Natural killer cell (primary cell): ENCODE data around the gene TBCA. TPM values are rescaled to one million over a fixed set of nuclear protein-coding genes. Genes with fewer than 3 reads are reported as not detected.
A peak's percentile ranks its signal among the peaks of the same experiment; 100 is the strongest.
"Not testable (repeated sequence)": the region's sequence is repeated elsewhere in the genome, so short reads cannot be mapped to it uniquely, and the experiment has no call there.

ENCODE experiments used
- ATAC-seq, 3 donors: fragments of 150-1000 bp in 2 of 3; fragments of 200-7000 bp in 1 of 3; cut with Tn5 transposase; 1 replicate in 1 of 3; 2 replicates in 2 of 3; pipeline ENCODE4 v1.10.0; 2021; ENCODE audit warnings: mild to moderate bottlenecking in 2 of 3, moderate library complexity in 2 of 3
- DNase-seq, 2 donors: peaks; one replicate each; pipeline versions ENCODE4 v3.0.0 to v3.0.0-alpha.2; 2013 to 2021; ENCODE audit warnings: mixed read lengths in 1 of 2
- H3K27ac ChIP-seq: one replicate; pipeline ENCODE4 v1.5.1; 2013; ENCODE audit warnings: mild to moderate bottlenecking, low read length
- H3K27me3 ChIP-seq: one replicate; pipeline ENCODE4 v1.6.1; 2013; ENCODE audit warnings: low read length; ENCODE audit not compliant: control insufficient read depth, insufficient read depth
- H3K36me3 ChIP-seq: one replicate; pipeline ENCODE4 v1.6.1; 2013; ENCODE audit warnings: low read length; ENCODE audit not compliant: control insufficient read depth, insufficient read depth
- H3K4me1 ChIP-seq: one replicate; pipeline ENCODE4 v1.6.1; 2013; ENCODE audit warnings: low read length; ENCODE audit not compliant: control insufficient read depth, insufficient read depth
- H3K4me3 ChIP-seq: one replicate; pipeline ENCODE4 v1.5.1; 2013; ENCODE audit warnings: low read length
- H3K9me3 ChIP-seq: one replicate; pipeline ENCODE4 v1.6.1; 2013; ENCODE audit warnings: low read length; ENCODE audit not compliant: control insufficient read depth, insufficient read depth
- H3K27ac Mint-ChIP-seq, 2 donors: one replicate each; pipeline ENCODE4 v1.8.0; 2022; ENCODE audit warnings: mild to moderate bottlenecking in 2 of 2, mixed read lengths in 2 of 2, moderate library complexity in 1 of 2
- H3K27me3 Mint-ChIP-seq, 2 donors: one replicate each; pipeline ENCODE4 v1.8.0; 2022; ENCODE audit warnings: low read depth in 2 of 2, mixed read lengths in 2 of 2
- H3K36me3 Mint-ChIP-seq: one replicate; pipeline ENCODE4 v1.8.0; 2022; ENCODE audit warnings: mixed read lengths
- H3K4me1 Mint-ChIP-seq, 2 donors: one replicate each; pipeline ENCODE4 v1.8.0; 2022; ENCODE audit warnings: mixed read lengths in 2 of 2
- H3K4me3 Mint-ChIP-seq: one replicate; pipeline ENCODE4 v1.8.0; 2022; ENCODE audit warnings: mild to moderate bottlenecking, moderate library complexity, mixed read lengths
- H3K9me3 Mint-ChIP-seq, 2 donors: one replicate each; pipeline ENCODE4 v1.8.0; 2022; ENCODE audit warnings: mixed read lengths in 2 of 2
- WGBS: methylation state at CpG from one replicate; pipeline ENCODE4 v1.1.7; 2013; ENCODE audit warnings: missing lambda C conversion rate; ENCODE audit not compliant: insufficient coverage; 5-methylcytosine and 5-hydroxymethylcytosine counted together
- intact Hi-C: fragments of 100-400 bp; cut with micrococcal nuclease; formaldehyde crosslinking; loops from one replicate; pipeline ENCODE4 v1.14.2; 2022
- total RNA-seq, 4 donors: library from RNA; stranded (reverse); fragments of 120-200 nt in 1 of 4; gene quantifications; one replicate each; pipeline versions ENCODE4 v1.2.3 to v1.2.4, GENCODE V29; 2013 to 2022
- TF ChIP-seq, protein P1 (sequence below): fragments of 200-600 bp; IDR thresholded peaks from one replicate; pipeline ENCODE4 v1.8.0; 2022; ENCODE audit warnings: antibody characterized with exemption

Gene TBCA
- total RNA-seq, 3 donors from 2014 or later (not counting 1 experiment from before 2014, with no cell fraction given) = 65.0 to 72.3 (median 70.7) TPM

- Mint-ChIP-seq H3K4me3 (no peak overlapping the region), H3K4me1 (peaks cover 7% of the 10 kb centered on the region in 2 donors), H3K36me3 (peaks cover 15% of the 10 kb centered on the region), H3K27ac (no peak overlapping the region), H3K27me3 (no peaks in the 10 kb centered on the region), H3K9me3 (no peaks in the 10 kb centered on the region)
- Histone ChIP-seq H3K9me3 (no peaks in the 10 kb centered on the region), H3K4me1 (no peaks in the 10 kb centered on the region), H3K27ac (no peak overlapping the region), H3K36me3 (peaks cover 32% of the 10 kb centered on the region), H3K27me3 (no peaks in the 10 kb centered on the region), H3K4me3 (no peak overlapping the region)
- DNase-seq = no peak
- intact Hi-C loops = no loop called here
- ATAC-seq = no peak
- TF ChIP-seq, protein P1, sequence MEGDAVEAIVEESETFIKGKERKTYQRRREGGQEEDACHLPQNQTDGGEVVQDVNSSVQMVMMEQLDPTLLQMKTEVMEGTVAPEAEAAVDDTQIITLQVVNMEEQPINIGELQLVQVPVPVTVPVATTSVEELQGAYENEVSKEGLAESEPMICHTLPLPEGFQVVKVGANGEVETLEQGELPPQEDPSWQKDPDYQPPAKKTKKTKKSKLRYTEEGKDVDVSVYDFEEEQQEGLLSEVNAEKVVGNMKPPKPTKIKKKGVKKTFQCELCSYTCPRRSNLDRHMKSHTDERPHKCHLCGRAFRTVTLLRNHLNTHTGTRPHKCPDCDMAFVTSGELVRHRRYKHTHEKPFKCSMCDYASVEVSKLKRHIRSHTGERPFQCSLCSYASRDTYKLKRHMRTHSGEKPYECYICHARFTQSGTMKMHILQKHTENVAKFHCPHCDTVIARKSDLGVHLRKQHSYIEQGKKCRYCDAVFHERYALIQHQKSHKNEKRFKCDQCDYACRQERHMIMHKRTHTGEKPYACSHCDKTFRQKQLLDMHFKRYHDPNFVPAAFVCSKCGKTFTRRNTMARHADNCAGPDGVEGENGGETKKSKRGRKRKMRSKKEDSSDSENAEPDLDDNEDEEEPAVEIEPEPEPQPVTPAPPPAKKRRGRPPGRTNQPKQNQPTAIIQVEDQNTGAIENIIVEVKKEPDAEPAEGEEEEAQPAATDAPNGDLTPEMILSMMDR = no peak
These were observed 66.8 kb downstream of the TBCA start for GRCh38 chr5:77709340-77709739.

- H3K27ac Mint-ChIP-seq = no peak overlapping the region
- Histone ChIP-seq H3K36me3 (peaks cover 42% of the 10 kb centered on the region), H3K9me3 (no peaks in the 10 kb centered on the region), H3K4me3 (no peak overlapping the region), H3K27me3 (no peaks in the 10 kb centered on the region), H3K4me1 (no peaks in the 10 kb centered on the region), H3K27ac (no peak overlapping the region)
- WGBS = 100% methylated on average over 1 of the region's 2 CpGs
- peaks cover 15% of the 10 kb centered on the region for H3K36me3 Mint-ChIP-seq
- intact Hi-C loops = no loop called here
- peaks cover 7% of the 10 kb centered on the region in 2 donors for H3K4me1 Mint-ChIP-seq
- H3K9me3 Mint-ChIP-seq = no peaks in the 10 kb centered on the region
- ATAC-seq (no peak), DNase-seq (no peak)
- TF ChIP-seq, protein P1 = no peak
- no peaks in the 10 kb centered on the region for H3K27me3 Mint-ChIP-seq
- H3K4me3 Mint-ChIP-seq = no peak overlapping the region
These were observed 68.3 kb downstream of the TBCA start for GRCh38 chr5:77707791-77708190.

DNA sequence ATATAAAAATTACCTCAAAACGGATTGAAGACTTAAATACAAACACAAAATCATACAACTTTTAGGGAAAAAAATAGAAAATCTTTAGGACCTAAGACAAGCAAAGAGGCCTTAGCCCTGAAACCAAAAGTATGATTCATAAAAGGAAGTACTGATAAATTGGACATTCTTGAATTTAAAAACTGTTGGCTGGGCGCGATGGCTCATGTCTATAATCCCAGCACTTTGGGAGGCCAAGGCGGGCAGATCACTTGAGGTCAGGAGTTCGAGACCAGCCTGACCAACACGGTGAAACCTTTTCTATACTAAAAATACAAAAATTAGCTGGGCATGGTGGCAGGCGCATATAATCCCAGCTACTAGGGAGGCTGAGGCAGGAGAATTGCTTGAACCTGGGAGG is 76.6 kb downstream of the TBCA start:
- H3K9me3 Mint-ChIP-seq, DNase-seq, H3K36me3 Mint-ChIP-seq, H3K4me3 ChIP-seq, H3K9me3 ChIP-seq, ATAC-seq, intact Hi-C loops, H3K27me3 ChIP-seq, H3K4me1 ChIP-seq, H3K27ac ChIP-seq, H3K4me3 Mint-ChIP-seq, H3K27me3 Mint-ChIP-seq: not testable (repeated sequence)
- Mint-ChIP-seq H3K4me1 (peaks cover 36 to 49% of the 10 kb centered on the region in 2 donors), H3K27ac (peak overlapping the region; percentile 9 to 39)
- peaks cover 21% of the 10 kb centered on the region for H3K36me3 ChIP-seq
- WGBS = 91% methylated on average over 7 of the region's 7 CpGs

DNA sequence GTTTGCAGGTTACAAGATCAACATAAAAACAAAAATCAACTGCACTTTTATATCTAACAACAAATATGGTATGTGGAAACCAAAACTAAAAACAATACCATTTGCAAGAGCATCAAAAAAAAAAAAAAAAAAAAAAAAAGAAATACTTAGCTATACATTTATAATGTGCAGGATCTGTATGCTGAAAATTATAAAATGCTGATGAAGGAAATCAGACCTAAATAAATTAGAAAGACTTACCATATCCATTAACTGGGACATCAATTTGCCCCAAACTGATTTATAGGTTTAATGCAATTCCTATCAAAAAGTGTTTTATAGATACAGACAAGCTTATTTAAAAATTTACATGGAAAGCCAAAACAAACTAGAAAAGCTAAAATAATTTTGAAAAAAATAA is 77.2 kb downstream of the TBCA start:
- H3K36me3 Mint-ChIP-seq = no peaks in the 10 kb centered on the region
- no peak for DNase-seq
- TF ChIP-seq, protein P1 = no peak
- ATAC-seq = no peak
- no peaks in the 10 kb centered on the region for H3K9me3 Mint-ChIP-seq
- Histone ChIP-seq H3K9me3 (no peaks in the 10 kb centered on the region), H3K27me3 (no peaks in the 10 kb centered on the region), H3K4me1 (no peaks in the 10 kb centered on the region), H3K4me3 (no peak overlapping the region), H3K27ac (no peak overlapping the region), H3K36me3 (peaks cover 15% of the 10 kb centered on the region)
- intact Hi-C loops = no loop called here
- H3K27ac Mint-ChIP-seq = peak overlapping the region; percentile 9 to 39
- no peak overlapping the region for H3K4me3 Mint-ChIP-seq
- H3K27me3 Mint-ChIP-seq = no peaks in the 10 kb centered on the region
- H3K4me1 Mint-ChIP-seq = peaks cover 36 to 55% of the 10 kb centered on the region in 2 donors
